NCI-H226 (cell line): ENCODE measurements around the gene TNS4.
A peak's percentile ranks its signal among the peaks of the same experiment; 100 is the strongest.

Source experiments
- DNase-seq: peaks from one replicate; pipeline ENCODE4 v3.0.0-alpha.2; 2015

Gene TNS4

DNA sequence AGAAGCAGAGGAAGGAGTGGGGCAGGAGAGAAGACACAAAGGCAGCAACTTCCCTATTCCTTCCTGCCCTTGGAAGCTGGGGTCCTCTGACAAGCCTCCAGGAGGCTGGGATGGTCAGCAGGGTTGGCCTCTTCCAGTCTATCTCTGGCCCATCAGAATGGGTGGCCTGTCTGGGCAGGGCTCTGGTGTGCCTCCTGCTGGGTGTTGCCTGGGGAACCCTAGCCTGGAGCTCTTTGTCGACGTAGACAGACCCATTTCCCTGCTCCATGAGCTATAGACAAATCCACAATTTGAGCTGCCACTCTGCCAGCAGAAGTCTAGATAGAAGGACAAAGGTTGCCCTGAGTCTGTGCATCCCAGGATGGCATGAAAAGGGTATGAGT lies 46.8 kb downstream of the TNS4 start:
- no peak for DNase-seq

DNA sequence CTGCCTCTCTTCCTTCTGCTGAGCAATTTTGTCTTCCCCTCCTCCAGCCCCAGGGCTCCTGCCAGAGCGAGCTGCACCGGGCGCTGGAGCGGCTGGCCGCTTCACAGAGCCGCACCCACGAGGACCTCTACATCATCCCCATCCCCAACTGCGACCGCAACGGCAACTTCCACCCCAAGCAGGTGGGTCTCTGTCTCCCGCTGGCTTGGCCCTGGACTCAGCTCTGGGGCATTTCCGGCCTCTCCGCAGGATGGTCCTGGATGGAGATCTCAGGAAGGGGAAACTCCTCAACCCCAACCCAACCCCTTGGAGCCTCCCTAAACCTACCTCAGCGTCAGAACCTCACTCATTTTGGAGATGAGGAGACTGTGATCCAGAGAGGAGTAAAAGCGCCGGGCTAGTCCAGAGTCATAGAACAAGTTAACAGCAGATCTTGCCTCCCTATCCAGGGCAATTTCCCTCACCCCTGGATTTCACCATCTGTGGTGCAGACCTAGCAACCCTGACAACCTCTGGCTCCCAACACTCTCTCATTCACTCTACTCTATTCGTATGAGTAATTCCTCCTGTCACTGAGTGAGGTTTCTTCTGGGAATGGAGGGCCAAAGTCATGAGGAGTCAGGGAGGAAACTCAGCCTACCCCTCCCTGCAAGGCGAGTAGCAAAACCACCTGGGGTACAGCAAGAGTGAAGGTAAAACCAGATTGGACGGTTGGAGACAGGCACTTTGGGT lies 47.4 kb downstream of the TNS4 start:
- DNase-seq, result peak; percentile 84

GRCh38 chr17:40452921-40453378 lies 48.5 kb downstream of the TNS4 start:
- DNase-seq, result peak; percentile 79

DNA sequence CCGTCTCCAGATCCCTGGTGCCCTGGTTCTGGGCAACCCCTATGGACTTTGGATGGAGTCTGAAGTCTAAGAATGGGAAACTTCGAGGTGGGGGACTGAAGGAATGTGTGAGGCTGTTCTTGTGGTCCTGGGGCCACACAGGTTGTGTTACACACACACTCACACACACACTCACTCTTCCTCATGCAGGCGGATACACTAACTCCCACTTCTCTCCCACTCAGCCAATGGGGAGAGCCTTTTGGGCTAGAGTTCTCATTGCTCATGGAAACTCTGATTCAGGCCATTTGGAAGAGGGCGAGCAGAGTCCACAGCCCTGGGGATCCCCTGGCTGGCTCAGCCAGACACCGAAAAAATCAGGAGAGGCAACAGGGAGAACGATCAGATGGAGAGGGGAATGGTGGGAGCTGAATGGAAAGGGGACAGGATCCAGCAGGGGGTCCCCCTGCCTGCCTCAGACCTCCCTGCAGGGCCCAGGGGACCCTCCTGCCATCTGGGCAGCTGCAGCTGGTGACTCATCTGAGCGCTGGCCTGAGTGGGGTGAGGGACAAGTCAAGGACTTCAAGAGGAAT lies 49.1 kb downstream of the TNS4 start:
- peak; percentile 93 for DNase-seq

- DNase-seq, result peak; percentile 64
These were observed 50.0 kb downstream of the TNS4 start for GRCh38 chr17:40451420-40451819.

GRCh38 chr17:40450175-40450574 lies 51.2 kb downstream of the TNS4 start:
- DNase-seq, result peak; percentile 27

GRCh38 chr17:40448639-40449261 lies 52.7 kb downstream of the TNS4 start:
- peak; percentile 1 for DNase-seq

DNA sequence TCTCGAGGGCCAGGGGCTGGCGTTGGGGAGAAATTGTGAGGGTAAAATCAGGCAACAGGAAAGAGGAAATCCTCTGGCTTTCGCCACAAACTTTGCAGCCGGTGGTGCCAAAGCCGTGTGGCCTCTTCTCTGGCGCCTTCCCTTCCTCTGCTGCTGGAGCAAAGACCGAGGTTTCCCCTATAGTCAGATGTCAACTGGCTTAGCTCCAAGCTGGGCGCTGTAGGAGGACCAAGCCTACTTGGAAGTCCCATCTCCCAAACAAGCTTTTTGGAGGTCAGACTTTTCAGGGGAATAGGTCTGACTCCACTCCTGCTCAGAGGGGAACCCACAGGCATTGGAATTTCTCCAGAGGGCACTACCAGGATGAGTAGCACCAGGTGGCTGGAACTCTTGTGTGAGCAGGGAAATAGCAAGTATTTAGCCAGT lies 53.2 kb downstream of the TNS4 start:
- DNase-seq, result peak; percentile 1

DNA sequence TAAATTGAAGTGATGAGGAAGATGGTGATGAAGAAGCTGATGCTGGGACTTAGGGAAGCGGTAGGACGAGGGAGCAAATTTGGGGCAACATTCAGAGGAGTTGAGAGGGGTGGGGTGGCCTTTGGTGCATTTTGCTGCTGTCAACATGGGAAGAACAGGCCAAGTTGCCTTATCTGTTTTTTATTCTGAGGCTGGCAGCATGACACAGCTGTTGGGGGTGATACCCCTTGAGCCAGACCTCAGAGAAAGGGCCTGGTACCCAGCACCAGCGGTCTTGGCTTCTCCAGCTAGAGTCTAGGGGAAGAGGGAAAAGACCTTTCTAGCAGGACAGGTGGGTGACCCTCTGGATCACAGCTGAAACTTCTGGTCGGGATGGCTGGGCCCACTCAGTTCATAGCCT lies 53.6 kb downstream of the TNS4 start:
- DNase-seq, result no peak

DNA sequence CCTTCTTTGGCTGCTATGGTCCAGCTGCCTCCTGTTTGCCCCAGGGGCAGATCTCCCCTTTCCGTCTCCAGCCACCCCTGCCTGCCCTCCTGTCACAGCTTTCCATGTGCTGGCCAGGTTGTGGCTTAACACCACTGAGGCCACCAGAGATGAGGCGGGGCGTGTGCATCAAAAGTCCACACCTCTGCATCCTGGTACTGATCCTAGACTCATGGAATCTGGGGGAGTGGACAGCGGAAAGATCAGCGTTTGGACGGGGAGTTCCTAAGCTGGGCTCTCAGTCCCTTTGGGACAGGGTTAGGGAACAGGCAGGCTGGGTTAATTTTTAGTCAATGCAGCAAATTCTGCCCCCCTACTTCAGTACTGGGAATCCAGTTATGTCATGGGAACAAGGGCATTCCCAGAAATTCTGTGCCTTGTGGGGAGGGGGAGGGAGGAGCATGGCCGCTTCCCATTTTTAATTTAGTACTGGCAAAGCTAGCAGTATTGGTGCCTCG lies 54.2 kb downstream of the TNS4 start:
- peak; percentile 35 for DNase-seq

DNA sequence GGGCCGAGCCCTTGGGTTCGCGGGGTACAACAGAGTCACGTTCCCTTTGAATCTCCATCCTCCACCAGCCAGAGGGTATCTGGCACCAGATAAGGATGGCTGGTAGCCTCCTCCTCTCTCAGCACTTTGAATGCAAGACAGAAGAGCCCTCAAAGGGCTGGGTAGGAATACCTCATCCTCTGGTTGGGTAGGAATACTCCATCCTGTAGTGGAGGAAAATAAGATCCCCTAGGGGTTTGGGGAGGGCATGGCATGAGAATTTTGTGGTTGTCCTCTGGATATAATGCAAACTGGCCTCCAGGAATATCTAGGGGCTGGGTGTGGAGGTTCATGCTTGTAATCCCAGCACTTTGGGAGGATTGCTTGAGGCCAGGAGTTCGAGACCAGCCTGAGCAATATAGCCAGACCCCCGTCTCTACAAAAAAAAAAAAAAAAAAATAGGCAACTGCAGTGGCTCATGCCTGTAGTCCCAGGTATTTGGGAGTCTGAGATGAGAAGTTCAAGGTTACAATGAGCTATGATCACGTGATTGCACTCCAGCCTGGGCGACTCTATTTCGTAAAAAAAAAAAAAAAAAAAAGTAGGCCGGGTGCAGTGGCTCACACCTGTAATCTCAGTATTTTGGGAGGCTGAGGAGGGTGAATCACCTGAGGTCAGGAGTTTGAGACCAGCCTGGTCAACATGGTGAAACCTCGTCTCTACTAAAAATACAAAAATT lies 55.5 kb downstream of the TNS4 start:
- DNase-seq, result peak; percentile 67

- DNase-seq, result no peak
These were observed 57.2 kb downstream of the TNS4 start for GRCh38 chr17:40443988-40444899.

DNA sequence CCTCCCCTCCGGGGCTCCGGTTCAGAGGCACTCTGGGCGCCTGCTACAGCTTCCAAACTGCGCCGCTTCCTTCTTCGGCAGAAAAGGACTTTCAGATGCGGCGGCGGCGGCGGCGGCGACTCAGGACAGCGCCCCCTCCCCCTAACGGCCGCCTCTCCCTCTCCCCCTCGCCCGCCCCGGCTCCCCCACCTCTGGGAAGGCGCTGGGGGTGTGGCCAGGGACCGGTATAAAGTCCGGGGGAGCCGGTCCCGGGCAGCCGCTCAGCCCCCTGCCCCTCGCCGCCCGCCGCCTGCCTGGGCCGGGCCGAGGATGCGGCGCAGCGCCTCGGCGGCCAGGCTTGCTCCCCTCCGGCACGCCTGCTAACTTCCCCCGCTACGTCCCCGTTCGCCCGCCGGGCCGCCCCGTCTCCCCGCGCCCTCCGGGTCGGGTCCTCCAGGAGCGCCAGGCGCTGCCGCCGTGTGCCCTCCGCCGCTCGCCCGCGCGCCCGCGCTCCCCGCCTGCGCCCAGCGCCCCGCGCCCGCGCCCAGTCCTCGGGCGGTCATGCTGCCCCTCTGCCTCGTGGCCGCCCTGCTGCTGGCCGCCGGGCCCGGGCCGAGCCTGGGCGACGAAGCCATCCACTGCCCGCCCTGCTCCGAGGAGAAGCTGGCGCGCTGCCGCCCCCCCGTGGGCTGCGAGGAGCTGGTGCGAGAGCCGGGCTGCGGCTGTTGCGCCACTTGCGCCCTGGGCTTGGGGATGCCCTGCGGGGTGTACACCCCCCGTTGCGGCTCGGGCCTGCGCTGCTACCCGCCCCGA lies 58.0 kb downstream of the TNS4 start, which contains the start of gene IGFBP4:
TSS of gene IGFBP4 (plus strand) at position 255 of the 792 bp plus-strand sequence. CDS start at position 541, 286 bp downstream.
- peak; percentile 74 for DNase-seq

GRCh38 chr17:40442392-40443195 lies 58.8 kb downstream of the TNS4 start:
- DNase-seq, result no peak

DNA sequence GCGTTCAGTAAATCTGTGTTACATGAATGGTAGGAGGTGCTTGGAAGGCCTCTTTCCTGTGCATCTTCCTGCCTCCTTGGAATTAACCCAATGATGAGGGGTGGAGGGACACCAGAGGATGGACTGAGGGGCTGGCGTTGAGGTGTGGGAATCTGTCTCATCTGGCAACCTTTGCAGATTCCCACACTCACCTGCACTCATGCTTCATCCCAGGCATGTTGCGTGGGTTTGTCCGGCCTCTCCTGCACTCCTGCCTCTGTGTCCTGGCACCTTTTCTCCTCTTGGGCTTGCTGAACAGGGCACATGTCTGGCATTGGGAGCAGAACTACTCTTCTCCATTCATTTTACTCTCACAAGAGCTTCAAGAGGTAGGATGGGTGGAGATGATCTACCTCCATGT lies 61.3 kb downstream of the TNS4 start:
- DNase-seq, result no peak

GRCh38 chr17:40437095-40437732 lies 64.2 kb downstream of the TNS4 start:
- no peak for DNase-seq

DNA sequence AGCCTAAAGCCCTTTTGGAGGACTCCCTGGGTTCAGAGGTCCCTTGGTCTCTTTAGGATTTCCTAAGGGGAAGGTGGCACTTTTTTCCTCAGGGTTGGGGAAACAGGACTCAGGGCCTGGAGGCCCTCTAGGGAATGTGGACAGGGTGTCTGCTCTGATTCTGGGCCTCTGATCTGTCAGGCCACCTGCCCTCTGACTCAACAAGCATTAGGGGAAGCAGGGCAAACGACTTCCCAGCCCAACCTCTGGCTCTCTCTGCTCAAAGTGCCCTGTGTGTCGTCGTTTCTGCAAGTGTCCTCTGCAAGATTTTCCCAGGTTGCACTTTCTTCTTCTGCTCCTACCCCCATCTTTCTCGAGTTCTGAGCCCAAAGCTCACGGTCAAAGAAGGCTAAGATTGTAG lies 64.8 kb downstream of the TNS4 start:
- no peak for DNase-seq

- no peak for DNase-seq
These were observed 67.6 kb downstream of the TNS4 start for GRCh38 chr17:40433551-40434415.
